ENCODE measurements around the gene SLC47A2. TPM values are rescaled to one million over a fixed set of nuclear protein-coding genes. Genes with fewer than 3 reads are reported as not detected.

Gene SLC47A2
- total and polyA plus RNA-seq, 7 experiments from 2014 or later = not detected

- Histone ChIP-seq H3K27me3 (ENCODE audit: control insufficient read depth in 2 of 2, insufficient read depth in 2 of 2, low read length in 2 of 2) (no peaks in the 10 kb centered on the region), H3K27ac (ENCODE audit: low read depth, low read length) (no peak overlapping the region), H3K36me3 (ENCODE audit: control insufficient read depth in 2 of 3, insufficient read depth in 3 of 3, low read length in 3 of 3) (no peaks in the 10 kb centered on the region), H3K4me1 (ENCODE audit: control insufficient read depth in 2 of 2, insufficient read depth in 2 of 2, low read length in 2 of 2) (no peaks in the 10 kb centered on the region), H3K4me3 (ENCODE audit: low read length) (no peak overlapping the region), H3K9me3 (ENCODE audit: control insufficient read depth in 2 of 3, low read length in 3 of 3) (no peaks in the 10 kb centered on the region)
- ATAC-seq = no peak
- DNase-seq = no peak
- no peaks in the 10 kb centered on the region for H3K36me3 Mint-ChIP-seq
- no peak overlapping the region for H3K27ac Mint-ChIP-seq
- no peak overlapping the region for H3K4me3 Mint-ChIP-seq
- POLR2A ChIA-PET = no interaction called here
- intact Hi-C loops (cut with micrococcal nuclease) = loop anchor here in 1 of 2 donors (10.0 kb wide), 1 partner anchor 115 kb away; the partner anchor contains the start of gene ALDH3A2
- CTCF ChIA-PET = interaction anchor here (0.6 to 3.9 kb wide), 5 partner anchors 12 to 388 kb away, joined by 3 to 37 read pairs (median 5); no protein-coding TSS in a partner anchor
- peaks cover 0 to 6% (median 0%) of the 10 kb centered on the region in 5 donors for H3K27me3 Mint-ChIP-seq
- H3K4me1 Mint-ChIP-seq = peaks cover 0 to 14% (median 3%) of the 10 kb centered on the region in 7 donors
- H3K9me3 Mint-ChIP-seq = no peaks in the 10 kb centered on the region
Measured at GRCh38 chr17:19759568-19760549, 43.5 kb upstream of the SLC47A2 start.

DNA sequence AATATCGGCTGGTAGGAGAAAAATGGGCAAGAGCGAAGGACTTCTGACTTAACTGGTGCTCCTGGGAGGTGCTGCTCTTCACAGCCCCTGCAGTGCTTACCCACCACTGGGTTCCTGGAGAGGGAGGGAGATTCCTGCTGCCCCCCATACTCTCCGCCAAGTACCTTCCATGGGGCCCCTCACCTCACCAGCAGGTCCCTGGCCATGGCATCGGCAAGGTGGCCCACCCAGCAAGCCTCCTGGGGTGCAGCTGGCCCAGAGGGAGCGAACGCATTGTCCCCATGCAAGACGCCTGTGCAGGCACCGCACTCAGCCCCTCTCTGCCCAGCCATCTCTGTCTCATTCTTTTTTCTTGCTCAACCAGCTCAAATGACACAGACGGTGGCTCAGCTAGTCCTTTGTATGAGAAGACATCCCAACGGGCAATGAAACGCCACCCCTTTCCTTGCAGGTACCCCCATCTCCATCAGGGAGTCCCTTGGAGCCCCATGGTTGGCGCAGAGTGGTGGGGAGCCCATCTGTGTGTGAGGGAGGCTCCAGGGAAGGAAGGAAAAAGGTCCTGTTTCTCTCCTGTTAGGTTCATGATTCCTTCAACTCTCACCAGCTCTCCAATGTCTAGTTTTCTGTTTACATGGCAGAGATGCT is 41.3 kb upstream of the SLC47A2 start:
- CTCF ChIA-PET = no interaction called here
- Mint-ChIP-seq H3K36me3 (no peaks in the 10 kb centered on the region), H3K27me3 (peaks cover 0 to 8% (median 5%) of the 10 kb centered on the region in 5 donors), H3K27ac (no peak overlapping the region), H3K4me3 (no peak overlapping the region), H3K9me3 (no peaks in the 10 kb centered on the region), H3K4me1 (peaks cover 0 to 5% (median under 1%) of the 10 kb centered on the region in 7 donors)
- Histone ChIP-seq H3K4me3 (ENCODE audit: low read length) (no peak overlapping the region), H3K9me3 (ENCODE audit: control insufficient read depth in 2 of 3, low read length in 3 of 3) (no peaks in the 10 kb centered on the region), H3K36me3 (ENCODE audit: control insufficient read depth in 2 of 3, insufficient read depth in 3 of 3, low read length in 3 of 3) (no peaks in the 10 kb centered on the region), H3K27ac (ENCODE audit: low read depth, low read length) (no peak overlapping the region), H3K27me3 (ENCODE audit: control insufficient read depth in 2 of 2, insufficient read depth in 2 of 2, low read length in 2 of 2) (no peaks in the 10 kb centered on the region), H3K4me1 (ENCODE audit: control insufficient read depth in 2 of 2, insufficient read depth in 2 of 2, low read length in 2 of 2) (no peaks in the 10 kb centered on the region)
- POLR2A ChIA-PET = no interaction called here
- ATAC-seq (no peak), DNase-seq (no peak)
- intact Hi-C loops (cut with micrococcal nuclease) = no loop called here

GRCh38 chr17:19756546-19756945 is 40.2 kb upstream of the SLC47A2 start:
- Mint-ChIP-seq H3K36me3 (no peaks in the 10 kb centered on the region), H3K4me1 (peaks cover 0 to 1% (median 0%) of the 10 kb centered on the region in 7 donors), H3K9me3 (no peaks in the 10 kb centered on the region), H3K27ac (no peak overlapping the region), H3K27me3 (peaks cover 0 to 6% (median 5%) of the 10 kb centered on the region in 5 donors), H3K4me3 (no peak overlapping the region)
- H3K27me3 ChIP-seq (ENCODE audit: control insufficient read depth in 2 of 2, insufficient read depth in 2 of 2, low read length in 2 of 2) = no peaks in the 10 kb centered on the region
- H3K9me3 ChIP-seq (ENCODE audit: control insufficient read depth in 2 of 3, low read length in 3 of 3) = no peaks in the 10 kb centered on the region
- ChIA-PET CTCF (interaction anchor here (1.2 to 1.6 kb wide), 2 partner anchors 10 to 241 kb away, joined by 3 to 4 read pairs; no protein-coding TSS in a partner anchor), POLR2A (no interaction called here)
- intact Hi-C loops (cut with micrococcal nuclease) = no loop called here
- no peak overlapping the region for H3K4me3 ChIP-seq (ENCODE audit: low read length)
- no peak for DNase-seq
- ATAC-seq = no peak
- no peaks in the 10 kb centered on the region for H3K36me3 ChIP-seq (ENCODE audit: control insufficient read depth in 2 of 3, insufficient read depth in 3 of 3, low read length in 3 of 3)
- H3K4me1 ChIP-seq (ENCODE audit: control insufficient read depth in 2 of 2, insufficient read depth in 2 of 2, low read length in 2 of 2) = no peaks in the 10 kb centered on the region
- H3K27ac ChIP-seq (ENCODE audit: low read depth, low read length) = no peak overlapping the region

DNA sequence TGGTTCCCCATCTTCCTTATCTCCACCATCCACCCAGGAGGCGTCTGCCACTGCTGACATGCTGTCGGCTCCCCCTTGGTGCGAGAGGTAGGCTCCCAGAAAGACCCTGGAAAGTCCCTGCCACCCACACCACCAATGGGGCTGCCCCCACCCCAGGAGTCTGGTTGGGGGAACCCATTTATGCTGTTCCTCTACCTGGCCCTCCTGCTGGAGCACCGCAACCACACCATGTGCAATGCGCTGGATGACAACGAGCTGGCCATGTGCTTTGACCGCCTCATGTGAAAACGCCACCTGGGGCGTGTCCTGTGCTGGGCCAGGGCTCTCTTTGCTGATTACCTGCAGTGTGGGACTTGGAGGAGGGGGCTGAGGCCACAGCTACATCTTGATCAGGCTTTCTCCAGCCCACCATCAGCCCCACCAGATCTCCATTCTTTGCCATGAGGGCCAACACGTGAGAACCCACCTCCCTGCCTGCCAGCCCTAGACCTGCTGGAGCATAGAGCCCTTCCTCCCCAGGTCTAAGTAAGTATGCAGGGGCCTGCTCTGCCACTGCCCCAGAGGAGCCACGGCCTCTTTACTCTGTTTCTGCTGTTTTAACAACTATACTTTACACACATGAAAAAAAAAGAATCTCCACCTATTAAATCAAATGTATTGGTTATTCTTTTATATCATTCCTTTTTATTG is 39.6 kb upstream of the SLC47A2 start:
- ATAC-seq = no peak
- Histone ChIP-seq H3K27ac (ENCODE audit: low read depth, low read length) (no peak overlapping the region), H3K4me1 (ENCODE audit: control insufficient read depth in 2 of 2, insufficient read depth in 2 of 2, low read length in 2 of 2) (no peaks in the 10 kb centered on the region), H3K9me3 (ENCODE audit: control insufficient read depth in 2 of 3, low read length in 3 of 3) (no peaks in the 10 kb centered on the region), H3K36me3 (ENCODE audit: control insufficient read depth in 2 of 3, insufficient read depth in 3 of 3, low read length in 3 of 3) (no peaks in the 10 kb centered on the region), H3K27me3 (ENCODE audit: control insufficient read depth in 2 of 2, insufficient read depth in 2 of 2, low read length in 2 of 2) (no peaks in the 10 kb centered on the region), H3K4me3 (ENCODE audit: low read length) (no peak overlapping the region)
- intact Hi-C loops (cut with micrococcal nuclease) = no loop called here
- Mint-ChIP-seq H3K36me3 (no peaks in the 10 kb centered on the region), H3K4me3 (no peak overlapping the region), H3K27me3 (peaks cover 0 to 6% (median 5%) of the 10 kb centered on the region in 5 donors), H3K27ac (no peak overlapping the region), H3K9me3 (no peaks in the 10 kb centered on the region), H3K4me1 (peaks cover 0 to 4% (median 0%) of the 10 kb centered on the region in 7 donors)
- ChIA-PET CTCF (interaction anchor here (1.2 to 1.6 kb wide), 2 partner anchors 11 to 240 kb away, joined by 3 to 4 read pairs; no protein-coding TSS in a partner anchor), POLR2A (no interaction called here)
- no peak for DNase-seq

DNA sequence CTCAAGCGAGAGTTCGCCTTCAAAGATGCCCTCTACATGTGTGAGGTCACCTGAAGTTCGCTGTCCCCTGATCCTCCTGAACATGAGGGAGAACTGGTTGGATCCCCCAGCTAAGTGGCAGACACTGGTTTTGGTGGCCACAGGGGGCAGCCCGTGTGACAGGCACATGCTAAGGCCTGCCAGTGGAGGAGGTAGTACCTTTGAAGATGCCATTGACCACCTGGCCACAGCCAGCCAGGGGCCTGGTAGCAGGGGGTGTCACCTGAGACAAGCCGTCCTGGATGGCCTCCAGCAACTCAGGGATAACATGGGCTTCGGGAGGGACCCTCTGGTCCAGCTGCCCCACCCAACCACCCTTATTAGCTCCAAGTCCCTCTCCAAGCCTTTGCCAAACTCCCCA is 39.0 kb upstream of the SLC47A2 start:
- Mint-ChIP-seq H3K36me3 (no peaks in the 10 kb centered on the region), H3K27me3 (peaks cover 0 to 6% (median 5%) of the 10 kb centered on the region in 5 donors), H3K4me3 (no peak overlapping the region), H3K27ac (no peak overlapping the region), H3K4me1 (peaks cover 0 to 9% (median 0%) of the 10 kb centered on the region in 7 donors), H3K9me3 (no peaks in the 10 kb centered on the region)
- H3K27me3 ChIP-seq (ENCODE audit: control insufficient read depth in 2 of 2, insufficient read depth in 2 of 2, low read length in 2 of 2) = no peaks in the 10 kb centered on the region
- ChIA-PET CTCF (interaction anchor here (1.6 kb wide), 1 partner anchor 11 kb away, joined by 3 read pairs; no protein-coding TSS in a partner anchor), POLR2A (no interaction called here)
- intact Hi-C loops (cut with micrococcal nuclease) = no loop called here
- H3K36me3 ChIP-seq (ENCODE audit: control insufficient read depth in 2 of 3, insufficient read depth in 3 of 3, low read length in 3 of 3) = no peaks in the 10 kb centered on the region
- H3K9me3 ChIP-seq (ENCODE audit: control insufficient read depth in 2 of 3, low read length in 3 of 3) = no peaks in the 10 kb centered on the region
- DNase-seq (no peak), ATAC-seq (no peak)
- no peak overlapping the region for H3K4me3 ChIP-seq (ENCODE audit: low read length)
- no peak overlapping the region for H3K27ac ChIP-seq (ENCODE audit: low read depth, low read length)
- no peaks in the 10 kb centered on the region for H3K4me1 ChIP-seq (ENCODE audit: control insufficient read depth in 2 of 2, insufficient read depth in 2 of 2, low read length in 2 of 2)

GRCh38 chr17:19753661-19754463 is 37.5 kb upstream of the SLC47A2 start:
- Mint-ChIP-seq H3K27ac (no peak overlapping the region), H3K4me1 (peaks cover 0 to 9% (median 0%) of the 10 kb centered on the region in 7 donors), H3K9me3 (no peaks in the 10 kb centered on the region), H3K4me3 (no peak overlapping the region), H3K27me3 (peaks cover 0 to 11% (median 5%) of the 10 kb centered on the region in 5 donors), H3K36me3 (no peaks in the 10 kb centered on the region)
- Histone ChIP-seq H3K4me1 (ENCODE audit: control insufficient read depth in 2 of 2, insufficient read depth in 2 of 2, low read length in 2 of 2) (no peaks in the 10 kb centered on the region), H3K4me3 (ENCODE audit: low read length) (no peak overlapping the region), H3K36me3 (ENCODE audit: control insufficient read depth in 2 of 3, insufficient read depth in 3 of 3, low read length in 3 of 3) (no peaks in the 10 kb centered on the region), H3K27ac (ENCODE audit: low read depth, low read length) (no peak overlapping the region), H3K27me3 (ENCODE audit: control insufficient read depth in 2 of 2, insufficient read depth in 2 of 2, low read length in 2 of 2) (no peaks in the 10 kb centered on the region), H3K9me3 (ENCODE audit: control insufficient read depth in 2 of 3, low read length in 3 of 3) (no peaks in the 10 kb centered on the region)
- ATAC-seq = no peak
- POLR2A ChIA-PET = no interaction called here
- intact Hi-C loops (cut with micrococcal nuclease) = no loop called here
- CTCF ChIA-PET = interaction anchor here (0.6 to 1.8 kb wide), 2 partner anchors 10 to 13 kb away, joined by 3 to 8 read pairs; no protein-coding TSS in a partner anchor
- DNase-seq = no peak

Measured in naive thymus-derived CD4-positive, alpha-beta T cell (primary cell).